ENCODE results near the gene PPP6R3. TPM values are rescaled to one million over a fixed set of nuclear protein-coding genes. Genes with fewer than 3 reads are reported as not detected.
"Not testable (repeated sequence)": the region's sequence is repeated elsewhere in the genome, so short reads cannot be mapped to it uniquely, and the experiment has no call there.

The PPP6R3 gene
- total RNA-seq, 4 donors from 2014 or later, result 238 to 334 (median 268) TPM

GRCh38 chr11:68430384-68430783 is 30.2 kb upstream of the PPP6R3 start:
- Histone ChIP-seq H3K36me3 (peaks cover 31 to 44% of the 10 kb centered on the region in 2 donors), H3K4me1 (no peaks in the 10 kb centered on the region), H3K9me3 (no peaks in the 10 kb centered on the region), H3K27ac (peak overlapping the region in 1 of 3 donors; percentile 20), H3K4me3 (replicated peaks in 1 of 3) (no peak overlapping the region), H3K27me3 (no peaks in the 10 kb centered on the region)
- 94 to 96% methylated on average over 5 of the region's 5 CpGs for WGBS, 2 donors
- no peak for TF ChIP-seq POLR2A (IDR thresholded peaks at IDR 0.05)
- TF ChIP-seq, protein P1, sequence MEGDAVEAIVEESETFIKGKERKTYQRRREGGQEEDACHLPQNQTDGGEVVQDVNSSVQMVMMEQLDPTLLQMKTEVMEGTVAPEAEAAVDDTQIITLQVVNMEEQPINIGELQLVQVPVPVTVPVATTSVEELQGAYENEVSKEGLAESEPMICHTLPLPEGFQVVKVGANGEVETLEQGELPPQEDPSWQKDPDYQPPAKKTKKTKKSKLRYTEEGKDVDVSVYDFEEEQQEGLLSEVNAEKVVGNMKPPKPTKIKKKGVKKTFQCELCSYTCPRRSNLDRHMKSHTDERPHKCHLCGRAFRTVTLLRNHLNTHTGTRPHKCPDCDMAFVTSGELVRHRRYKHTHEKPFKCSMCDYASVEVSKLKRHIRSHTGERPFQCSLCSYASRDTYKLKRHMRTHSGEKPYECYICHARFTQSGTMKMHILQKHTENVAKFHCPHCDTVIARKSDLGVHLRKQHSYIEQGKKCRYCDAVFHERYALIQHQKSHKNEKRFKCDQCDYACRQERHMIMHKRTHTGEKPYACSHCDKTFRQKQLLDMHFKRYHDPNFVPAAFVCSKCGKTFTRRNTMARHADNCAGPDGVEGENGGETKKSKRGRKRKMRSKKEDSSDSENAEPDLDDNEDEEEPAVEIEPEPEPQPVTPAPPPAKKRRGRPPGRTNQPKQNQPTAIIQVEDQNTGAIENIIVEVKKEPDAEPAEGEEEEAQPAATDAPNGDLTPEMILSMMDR (IDR thresholded peaks at IDR 0.05), result no peak
- intact Hi-C loops (cut with DNase I), result no loop called here
- DNase-seq, result no peak

DNA sequence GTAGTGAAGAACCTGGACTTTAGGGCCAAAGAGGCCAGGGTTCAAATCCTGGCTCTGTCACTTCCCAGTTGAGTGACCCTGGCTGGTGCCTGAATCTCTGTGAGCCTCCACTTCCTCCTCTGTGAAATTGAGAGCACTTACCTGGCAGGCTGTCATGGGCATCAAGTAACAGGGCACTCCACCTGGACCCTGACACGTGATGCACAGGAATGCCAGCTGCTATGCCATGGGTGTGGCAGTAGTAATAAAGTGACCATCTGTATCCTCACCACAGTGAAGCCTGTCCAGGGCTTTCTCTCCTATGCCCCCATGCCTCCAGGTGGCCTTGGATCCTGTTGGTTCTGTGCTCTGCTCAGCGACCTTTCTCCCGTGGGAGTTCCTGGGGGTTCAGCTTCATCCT is 29.8 kb upstream of the PPP6R3 start:
- Histone ChIP-seq H3K4me3 (replicated peaks in 1 of 3) (no peak overlapping the region), H3K9me3 (no peaks in the 10 kb centered on the region), H3K27me3 (no peaks in the 10 kb centered on the region), H3K27ac (peak overlapping the region in 1 of 3 donors; percentile 20), H3K4me1 (no peaks in the 10 kb centered on the region), H3K36me3 (peaks cover 27 to 40% of the 10 kb centered on the region in 2 donors)
- 75 to 94% methylated on average over 3 of the region's 3 CpGs for whole genome bisulfite sequencing, 2 donors
- DNase-seq, result peak; percentile 31 to 32
- intact Hi-C loops (cut with DNase I), result no loop called here
- TF ChIP-seq POLR2A (IDR thresholded peaks at IDR 0.05), result no peak
- TF ChIP-seq, protein P1 (IDR thresholded peaks at IDR 0.05), result no peak

GRCh38 chr11:68431984-68432645 is 28.4 kb upstream of the PPP6R3 start:
- Histone ChIP-seq H3K27me3 (no peaks in the 10 kb centered on the region), H3K9me3 (no peaks in the 10 kb centered on the region), H3K27ac (no peak overlapping the region), H3K36me3 (peaks cover 15 to 26% of the 10 kb centered on the region in 2 donors), H3K4me1 (peaks cover 0 to 4% of the 10 kb centered on the region in 2 donors), H3K4me3 (replicated peaks in 1 of 3) (no peak overlapping the region)
- intact Hi-C loops (cut with DNase I), result no loop called here
- TF ChIP-seq, protein P1 (IDR thresholded peaks at IDR 0.05), result no peak
- no peak for TF ChIP-seq POLR2A (IDR thresholded peaks at IDR 0.05)
- DNase-seq, result no peak
- 89 to 93% methylated on average over 19 to 22 of the region's 24 CpGs for WGBS, 2 donors

DNA sequence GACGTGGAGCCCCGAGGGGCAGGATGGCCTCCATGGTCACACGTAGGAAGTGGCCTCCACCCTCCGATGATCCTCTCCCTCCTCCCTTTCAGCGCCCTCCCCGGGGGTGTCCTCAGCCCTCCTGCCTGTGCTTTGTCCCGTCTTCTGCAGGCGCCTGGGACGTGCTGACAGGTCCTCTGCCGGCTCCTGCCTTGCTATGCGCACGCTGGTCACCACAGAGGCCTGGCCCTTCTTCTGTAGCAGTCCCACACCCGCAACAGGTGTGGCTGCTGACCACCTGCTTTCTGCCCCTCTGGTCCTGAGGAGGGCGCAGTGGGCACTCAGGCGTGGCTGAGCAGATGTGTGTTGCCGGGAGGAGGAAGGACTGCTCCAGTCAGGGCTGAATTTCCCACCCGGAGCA is 27.7 kb upstream of the PPP6R3 start:
- Histone ChIP-seq H3K27ac (no peak overlapping the region), H3K27me3 (no peaks in the 10 kb centered on the region), H3K9me3 (no peaks in the 10 kb centered on the region), H3K4me3 (replicated peaks in 1 of 3) (no peak overlapping the region), H3K4me1 (peaks cover 0 to 11% of the 10 kb centered on the region in 2 donors), H3K36me3 (peaks cover 17 to 24% of the 10 kb centered on the region in 2 donors)
- TF ChIP-seq, protein P1 (IDR thresholded peaks at IDR 0.05), result no peak
- TF ChIP-seq POLR2A (IDR thresholded peaks at IDR 0.05), result no peak
- intact Hi-C loops (cut with DNase I), result no loop called here
- 86 to 87% methylated on average over 17 of the region's 17 CpGs for WGBS, 2 donors
- DNase-seq, result no peak

- H3K27me3 ChIP-seq, result no peaks in the 10 kb centered on the region
- H3K9me3 ChIP-seq, result no peaks in the 10 kb centered on the region
- H3K4me3 ChIP-seq (replicated peaks in 1 of 3), result no peak overlapping the region
- no peak for TF ChIP-seq POLR2A (IDR thresholded peaks at IDR 0.05)
- TF ChIP-seq, protein P1 (IDR thresholded peaks at IDR 0.05), result no peak
- no peak overlapping the region for H3K27ac ChIP-seq
- peaks cover 18 to 24% of the 10 kb centered on the region in 2 donors for H3K36me3 ChIP-seq
- DNase-seq, result no peak
- intact Hi-C loops (cut with DNase I), result no loop called here
- WGBS, 2 donors, result 79 to 89% methylated on average over 6 to 20 of the region's 31 CpGs
- peaks cover 0 to 15% of the 10 kb centered on the region in 2 donors for H3K4me1 ChIP-seq
These were observed 27.0 kb upstream of the PPP6R3 start for GRCh38 chr11:68433541-68433940.

- Histone ChIP-seq H3K36me3 (peaks cover 21% of the 10 kb centered on the region in 2 donors), H3K4me1 (peaks cover 0 to 15% of the 10 kb centered on the region in 2 donors)
- intact Hi-C loops (cut with DNase I); H3K9me3 ChIP-seq; H3K27ac ChIP-seq; DNase-seq; H3K4me3 ChIP-seq (replicated peaks in 1 of 3); H3K27me3 ChIP-seq: not testable (repeated sequence)
- WGBS, 2 donors, result 99% methylated on average over 5 of the region's 5 CpGs
These were observed 26.4 kb upstream of the PPP6R3 start for GRCh38 chr11:68434159-68434558.

Data from thyroid gland (tissue), 4 donors.